Ovary (tissue), 3 donors: ENCODE measurements around the gene PPP2R2C.

ENCODE experiments used
- CTCF ChIP-seq, 3 donors: fragments of 450-650 bp in 2 of 3; fragments of 200-600 bp in 1 of 3; IDR thresholded peaks; one replicate each; pipeline versions ENCODE4 v1.5.1 to v1.8.0; 2016 to 2022; ENCODE audit warnings: antibody characterized with exemption in 3 of 3, mild to moderate bottlenecking in 1 of 3
- EP300 ChIP-seq: sonication (generic); formaldehyde crosslinking; IDR thresholded peaks from one replicate; pipeline ENCODE4 v1.6.1; 2017; ENCODE audit warnings: antibody characterized with exemption
- POLR2A ChIP-seq: fragments of 450-650 bp; IDR thresholded peaks from one replicate; pipeline ENCODE4 v1.6.1; 2017; ENCODE audit warnings: antibody characterized with exemption, mild to moderate bottlenecking, moderate library complexity
- donor health status: DM: no; HTN: no; CAD: no.

GRCh38 chr4:6332042-6332668, 140.3 kb downstream of the PPP2R2C start:
- TF ChIP-seq CTCF (IDR thresholded peaks at IDR 0.05) (peak in 1 of 3 donors; percentile 19), POLR2A (no peak), EP300 (no peak)
